HUES64 (cell line): Measurements from ENCODE around the gene MSANTD1.

Source experiments
- H3K27ac ChIP-seq: 2 replicates; pipeline ENCODE4 v1.7.0; 2013; ENCODE audit warnings: low read depth, low read length, inconsistent platforms
- H3K27me3 ChIP-seq: 2 replicates; pipeline ENCODE4 v1.6.1; 2013; ENCODE audit warnings: mild to moderate bottlenecking, low read length; ENCODE audit not compliant: insufficient read depth
- H3K36me3 ChIP-seq: 2 replicates; pipeline ENCODE4 v1.6.1; 2013; ENCODE audit warnings: mild to moderate bottlenecking, low read length; ENCODE audit not compliant: insufficient read depth
- H3K4me1 ChIP-seq: 2 replicates; pipeline ENCODE4 v1.6.1; 2013; ENCODE audit warnings: mild to moderate bottlenecking, low read length, moderate library complexity; ENCODE audit not compliant: insufficient read depth
- H3K4me3 ChIP-seq: 2 replicates; pipeline ENCODE4 v1.5.1; 2013; ENCODE audit warnings: mild to moderate bottlenecking, low read length, moderate library complexity
- H3K9ac ChIP-seq: 2 replicates; pipeline ENCODE4 v1.6.1; 2013; ENCODE audit warnings: mild to moderate bottlenecking, low read depth, low read length
- H3K9me3 ChIP-seq: 2 replicates; pipeline ENCODE4 v1.6.1; 2013; ENCODE audit warnings: low read depth, low read length; ENCODE audit not compliant: insufficient read depth
- WGBS: fragments of 150-250, 120-280 bp; methylation state at CpG from one replicate; pipeline ENCODE4 v1.1.7; 2013; ENCODE audit warnings: missing lambda C conversion rate; 5-methylcytosine and 5-hydroxymethylcytosine counted together

MSANTD1 gene

DNA sequence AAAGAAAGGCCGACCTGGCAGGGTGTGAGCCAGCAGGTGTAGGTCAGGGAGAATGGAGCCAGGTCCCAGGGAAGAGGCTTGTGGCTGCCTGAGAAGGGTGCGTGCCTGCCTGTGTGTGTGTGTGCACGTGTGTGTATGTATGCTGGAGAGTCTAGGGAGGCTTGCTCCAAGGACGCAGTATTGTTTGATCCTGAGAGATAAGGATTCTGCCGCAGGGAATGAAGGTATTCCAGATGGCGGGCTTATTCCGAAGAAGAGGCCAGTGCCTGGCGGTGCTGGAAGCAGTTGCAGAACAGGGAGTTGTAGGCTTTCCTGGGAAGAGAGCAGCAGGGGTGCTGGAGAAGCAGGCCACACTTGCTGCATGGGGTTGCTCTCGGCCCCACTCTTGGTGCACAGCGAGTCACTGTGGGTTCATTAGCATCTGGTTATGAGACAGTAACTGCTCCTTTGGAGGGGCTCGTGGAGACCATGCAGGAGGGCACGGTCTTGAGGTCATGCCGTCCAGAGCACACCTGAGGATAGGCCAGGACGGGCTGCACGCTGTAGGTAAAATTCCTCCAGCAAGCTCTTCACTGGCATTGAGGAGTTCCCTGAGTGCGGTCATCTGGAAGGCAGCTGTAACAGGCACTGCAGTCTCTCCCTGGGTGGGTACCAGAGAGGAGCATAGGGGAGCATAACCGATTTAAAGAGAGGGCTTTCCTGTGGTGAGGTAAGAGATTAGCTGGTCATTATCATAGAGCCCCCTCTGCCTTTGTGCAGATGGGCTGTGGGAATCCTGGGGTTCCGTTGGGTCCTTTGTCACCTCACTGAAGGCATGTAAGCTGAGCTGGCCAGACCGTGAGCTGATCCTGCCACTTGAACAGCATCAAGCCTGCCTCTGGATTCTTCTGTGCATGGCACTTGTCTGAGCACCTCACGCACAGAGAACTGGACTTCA lies 29.9 kb upstream of the MSANTD1 start:
- no peak overlapping the region for H3K27ac ChIP-seq
- H3K9ac ChIP-seq = no peak overlapping the region
- H3K9me3 ChIP-seq = no peaks in the 10 kb centered on the region
- 95% methylated on average over 20 of the region's 20 CpGs for WGBS
- no peaks in the 10 kb centered on the region for H3K4me1 ChIP-seq
- H3K27me3 ChIP-seq = no peaks in the 10 kb centered on the region
- no peak overlapping the region for H3K4me3 ChIP-seq
- H3K36me3 ChIP-seq = peaks cover 95% of the 10 kb centered on the region

DNA sequence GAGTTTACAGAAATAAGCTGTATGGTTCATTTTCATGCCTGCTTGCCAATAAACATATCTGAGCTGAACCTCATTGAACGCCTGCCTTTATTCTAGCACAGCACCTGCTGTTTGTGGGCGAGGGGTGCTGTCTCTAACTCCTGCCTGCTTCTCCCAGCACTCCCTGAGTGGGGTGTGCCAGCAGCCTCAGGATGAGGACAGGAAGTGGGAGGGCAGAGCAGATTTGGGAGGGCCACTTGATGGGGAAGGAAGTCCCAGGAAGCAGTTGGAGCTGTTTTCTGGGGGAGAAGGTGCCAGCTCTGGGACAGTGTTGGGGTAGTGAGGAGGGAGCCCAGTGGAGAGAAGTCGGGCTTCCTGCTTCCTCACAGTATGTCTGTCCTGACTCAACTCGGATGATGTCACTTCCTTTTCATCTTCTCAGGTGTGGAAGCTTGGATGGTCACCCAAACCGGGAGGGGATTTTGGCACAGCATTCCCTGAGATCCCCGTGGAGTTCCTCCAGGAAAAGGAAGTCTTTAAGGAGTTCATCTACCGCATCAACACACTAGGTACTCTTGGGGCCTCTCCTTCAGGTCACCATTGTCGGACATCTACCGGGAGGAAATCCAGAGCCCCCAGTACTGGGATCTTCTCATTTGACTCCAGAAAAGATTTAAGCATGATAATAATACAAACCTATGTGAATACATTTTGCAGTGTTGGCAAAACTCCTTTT lies 29.0 kb upstream of the MSANTD1 start:
- H3K9me3 ChIP-seq = no peaks in the 10 kb centered on the region
- H3K9ac ChIP-seq = no peak overlapping the region
- H3K4me3 ChIP-seq = no peak overlapping the region
- WGBS = 96% methylated on average over 9 of the region's 9 CpGs
- no peaks in the 10 kb centered on the region for H3K4me1 ChIP-seq
- H3K36me3 ChIP-seq = peaks cover 95% of the 10 kb centered on the region
- no peak overlapping the region for H3K27ac ChIP-seq
- H3K27me3 ChIP-seq = no peaks in the 10 kb centered on the region

DNA sequence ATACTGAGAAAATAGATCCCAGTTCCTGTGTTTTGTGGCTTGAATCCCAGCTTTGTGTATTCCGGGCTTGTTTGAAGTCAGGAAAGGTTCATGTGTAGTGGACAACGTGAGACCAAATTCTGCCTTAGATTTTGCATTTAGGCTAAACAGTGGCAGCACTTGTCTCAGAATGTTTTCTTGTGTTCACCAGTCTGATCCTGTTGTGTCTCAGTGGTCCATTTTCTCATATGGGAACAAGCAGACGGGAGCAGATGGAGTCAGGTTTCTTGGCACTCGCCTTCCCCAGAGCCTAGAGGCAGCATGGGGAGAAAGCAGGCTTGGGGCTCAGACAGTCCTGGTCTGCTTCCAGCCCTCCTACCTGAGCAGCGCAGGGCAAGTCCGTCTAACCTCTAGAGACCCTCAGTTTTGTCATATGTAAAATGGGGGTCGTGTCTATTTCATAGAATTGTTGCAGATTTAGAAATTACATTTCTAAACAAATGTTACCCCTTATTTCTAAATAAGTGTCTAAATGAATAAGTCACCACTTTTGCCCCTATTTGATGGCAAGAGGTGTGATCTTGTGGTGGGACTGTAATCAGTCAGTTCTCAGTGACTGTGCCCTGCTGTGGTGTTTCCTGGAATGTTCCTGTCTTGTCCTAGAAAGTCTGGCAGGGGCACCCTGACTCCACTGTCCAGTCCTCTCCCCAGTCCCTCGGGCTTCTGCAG lies 28.3 kb upstream of the MSANTD1 start:
- H3K4me1 ChIP-seq = no peaks in the 10 kb centered on the region
- H3K9ac ChIP-seq = no peak overlapping the region
- WGBS = 96% methylated on average over 7 of the region's 8 CpGs
- no peaks in the 10 kb centered on the region for H3K9me3 ChIP-seq
- H3K4me3 ChIP-seq = no peak overlapping the region
- no peaks in the 10 kb centered on the region for H3K27me3 ChIP-seq
- H3K27ac ChIP-seq = no peak overlapping the region
- peaks cover 95% of the 10 kb centered on the region for H3K36me3 ChIP-seq

DNA sequence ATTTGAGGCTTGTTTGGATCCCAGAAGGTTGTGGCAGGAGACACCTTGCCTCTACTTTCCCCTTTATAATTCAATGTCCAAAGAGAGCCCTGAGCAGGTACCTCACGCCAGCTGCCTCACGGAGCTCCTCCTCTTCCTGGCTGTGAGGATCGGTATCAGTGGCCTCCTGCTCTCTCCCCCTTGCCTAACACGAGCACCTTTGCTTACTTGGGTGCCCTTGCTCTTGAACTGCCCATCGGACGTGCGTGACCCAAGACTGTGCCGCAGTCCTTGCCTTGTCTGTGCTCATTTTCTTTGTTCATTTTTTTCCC lies 27.8 kb upstream of the MSANTD1 start:
- Histone ChIP-seq H3K27ac (no peak overlapping the region), H3K9ac (no peak overlapping the region), H3K36me3 (peaks cover 95% of the 10 kb centered on the region), H3K9me3 (no peaks in the 10 kb centered on the region), H3K4me3 (no peak overlapping the region), H3K4me1 (no peaks in the 10 kb centered on the region), H3K27me3 (no peaks in the 10 kb centered on the region)
- WGBS = 93% methylated on average over 8 of the region's 8 CpGs

DNA sequence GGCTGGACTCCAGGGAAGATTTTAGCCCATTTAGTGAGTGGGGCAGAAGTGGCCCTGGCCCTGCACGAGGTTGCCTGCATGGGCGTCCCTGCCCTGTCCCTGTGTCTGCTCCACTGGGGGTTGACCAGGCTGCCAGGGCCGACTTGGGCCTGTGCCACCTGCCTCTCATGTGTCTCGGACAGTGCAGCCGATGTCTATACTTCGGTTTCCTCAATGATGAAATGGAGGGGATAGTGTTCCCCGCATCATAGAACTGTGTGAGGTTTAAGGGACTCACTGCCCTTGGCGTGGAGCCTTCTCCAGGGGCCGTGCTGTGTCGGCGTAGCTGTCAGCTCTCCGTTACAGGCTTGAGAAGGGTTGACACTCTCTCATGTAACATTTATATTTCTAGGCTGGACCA lies 27.0 kb upstream of the MSANTD1 start:
- no peak overlapping the region for H3K4me3 ChIP-seq
- no peaks in the 10 kb centered on the region for H3K27me3 ChIP-seq
- no peak overlapping the region for H3K9ac ChIP-seq
- no peaks in the 10 kb centered on the region for H3K4me1 ChIP-seq
- peaks cover 98% of the 10 kb centered on the region for H3K36me3 ChIP-seq
- H3K27ac ChIP-seq = no peak overlapping the region
- WGBS = 94% methylated on average over 12 of the region's 12 CpGs
- no peaks in the 10 kb centered on the region for H3K9me3 ChIP-seq

DNA sequence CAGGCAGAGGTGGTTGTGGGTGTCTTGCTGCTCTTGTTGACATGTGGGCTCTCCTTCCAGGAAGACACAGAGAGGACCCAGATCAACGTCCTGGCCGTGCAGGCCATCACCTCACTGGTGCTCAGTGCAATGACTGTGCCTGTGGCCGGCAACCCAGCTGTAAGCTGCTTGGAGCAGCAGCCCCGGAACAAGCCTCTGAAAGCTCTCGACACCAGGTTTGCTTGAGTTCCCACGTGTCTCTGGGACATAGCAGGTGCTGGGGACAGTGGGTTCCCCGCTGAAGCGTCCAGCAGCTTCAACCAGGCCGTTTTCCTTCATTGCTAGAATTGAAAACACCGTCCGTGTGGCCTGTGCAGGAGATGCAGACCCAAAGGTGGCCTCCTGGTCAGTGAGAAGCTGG lies 25.6 kb upstream of the MSANTD1 start:
- peaks cover 92% of the 10 kb centered on the region for H3K36me3 ChIP-seq
- H3K4me3 ChIP-seq = no peak overlapping the region
- no peak overlapping the region for H3K9ac ChIP-seq
- H3K4me1 ChIP-seq = no peaks in the 10 kb centered on the region
- H3K9me3 ChIP-seq = no peaks in the 10 kb centered on the region
- no peaks in the 10 kb centered on the region for H3K27me3 ChIP-seq
- 95% methylated on average over 11 of the region's 11 CpGs for WGBS
- H3K27ac ChIP-seq = no peak overlapping the region

DNA sequence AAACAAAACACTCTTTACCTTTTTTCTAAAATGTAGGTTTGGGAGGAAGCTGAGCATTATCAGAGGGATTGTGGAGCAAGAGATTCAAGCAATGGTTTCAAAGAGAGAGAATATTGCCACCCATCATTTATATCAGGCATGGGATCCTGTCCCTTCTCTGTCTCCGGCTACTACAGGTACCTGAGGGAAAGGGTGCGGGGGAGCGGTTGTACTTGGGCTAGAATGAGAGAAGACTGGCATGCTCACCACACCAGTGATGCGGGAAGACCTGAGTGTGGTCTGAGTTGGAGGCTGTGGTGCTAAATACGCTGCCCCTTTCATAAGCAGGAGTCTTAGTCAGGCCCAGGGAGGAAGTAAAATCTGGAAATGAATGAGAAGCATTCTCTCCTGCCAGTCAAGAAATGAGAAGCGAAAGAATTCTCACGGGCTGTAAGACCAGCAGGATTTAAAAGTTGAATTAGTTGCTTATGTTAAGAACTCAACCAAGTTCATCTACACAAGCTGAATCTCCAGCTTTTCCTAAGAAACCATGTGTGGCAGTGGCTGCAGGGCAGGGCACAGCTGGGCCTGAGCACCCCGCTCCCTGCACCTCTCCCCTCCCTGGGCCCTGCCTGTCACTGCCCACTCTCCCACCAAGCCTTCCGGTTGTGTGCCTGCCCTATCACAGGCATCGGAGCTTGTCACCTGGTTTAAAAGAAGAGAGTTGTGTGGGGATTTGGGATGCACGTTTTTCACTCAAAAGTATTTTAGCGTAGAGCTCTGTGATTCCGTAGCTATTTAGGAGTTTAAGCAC lies 24.8 kb upstream of the MSANTD1 start:
- peaks cover 93% of the 10 kb centered on the region for H3K36me3 ChIP-seq
- WGBS = 92% methylated on average over 13 of the region's 13 CpGs
- H3K4me3 ChIP-seq = no peak overlapping the region
- no peaks in the 10 kb centered on the region for H3K4me1 ChIP-seq
- no peak overlapping the region for H3K27ac ChIP-seq
- H3K9ac ChIP-seq = no peak overlapping the region
- H3K27me3 ChIP-seq = no peaks in the 10 kb centered on the region
- H3K9me3 ChIP-seq = no peaks in the 10 kb centered on the region

DNA sequence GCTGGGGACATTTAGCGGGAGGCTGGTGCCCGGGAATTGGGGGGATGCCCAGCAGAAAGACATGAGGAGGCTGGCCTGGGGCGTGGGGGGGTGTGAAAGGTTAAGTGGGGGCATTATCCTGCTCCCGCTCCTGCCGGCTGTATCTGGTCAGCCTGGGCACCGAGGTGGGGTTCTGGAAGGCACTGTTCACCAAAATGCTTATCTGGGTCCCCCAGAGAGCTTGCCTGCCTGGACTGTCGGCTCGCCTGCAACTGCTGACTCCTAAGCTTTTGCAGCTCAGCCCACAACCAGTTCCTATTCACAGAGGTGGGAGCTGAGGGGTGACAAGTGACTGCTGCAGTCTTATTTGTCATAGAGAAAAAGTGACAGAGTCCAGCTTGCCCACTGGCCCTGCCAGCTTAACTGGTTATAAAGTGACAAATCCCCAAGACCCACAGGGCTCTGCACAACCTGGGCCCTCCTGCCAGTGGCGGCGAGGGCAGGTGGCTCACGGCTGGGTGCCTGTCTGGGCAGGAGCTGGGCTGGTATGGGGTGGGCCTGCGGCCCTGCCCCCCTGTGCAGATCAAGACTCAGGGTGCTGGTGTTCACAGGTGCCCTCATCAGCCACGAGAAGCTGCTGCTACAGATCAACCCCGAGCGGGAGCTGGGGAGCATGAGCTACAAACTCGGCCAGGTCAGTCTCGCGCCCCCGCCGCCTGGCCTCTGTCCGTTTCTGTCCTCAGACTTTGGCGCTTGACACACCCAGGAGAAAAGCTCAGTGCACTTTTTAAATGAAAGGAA lies 23.7 kb upstream of the MSANTD1 start:
- H3K4me3 ChIP-seq = no peak overlapping the region
- no peaks in the 10 kb centered on the region for H3K9me3 ChIP-seq
- no peaks in the 10 kb centered on the region for H3K4me1 ChIP-seq
- H3K27ac ChIP-seq = no peak overlapping the region
- H3K27me3 ChIP-seq = no peaks in the 10 kb centered on the region
- H3K36me3 ChIP-seq = peaks cover 93% of the 10 kb centered on the region
- no peak overlapping the region; the same call in 1 of the 2 replicates for H3K9ac ChIP-seq
- 95% methylated on average over 22 of the region's 22 CpGs for WGBS

DNA sequence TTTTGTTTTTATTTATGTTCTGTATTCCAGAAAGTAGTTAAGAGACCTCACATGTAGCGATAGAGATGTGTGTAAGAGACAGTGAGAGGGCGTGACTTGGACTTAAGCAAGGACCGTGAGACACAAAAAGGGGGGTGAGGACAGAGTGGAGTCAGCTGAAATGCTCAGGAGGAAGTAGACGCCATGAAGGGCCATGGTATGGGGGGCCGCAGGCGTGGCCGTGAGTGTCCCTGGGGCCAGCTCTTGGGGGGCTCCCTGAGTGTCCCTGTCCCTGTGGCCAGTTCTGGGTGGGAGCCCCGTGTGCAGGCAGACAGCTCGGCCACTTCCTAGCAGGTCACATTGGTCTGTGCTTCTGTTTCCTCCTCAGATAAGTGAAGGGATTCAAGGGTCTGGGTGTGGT lies 23.0 kb upstream of the MSANTD1 start:
- Histone ChIP-seq H3K9me3 (no peaks in the 10 kb centered on the region), H3K4me1 (no peaks in the 10 kb centered on the region), H3K36me3 (peaks cover 93% of the 10 kb centered on the region), H3K4me3 (no peak overlapping the region), H3K27ac (no peak overlapping the region), H3K27me3 (no peaks in the 10 kb centered on the region), H3K9ac (no peak overlapping the region)
- 95% methylated on average over 9 of the region's 9 CpGs for WGBS

DNA sequence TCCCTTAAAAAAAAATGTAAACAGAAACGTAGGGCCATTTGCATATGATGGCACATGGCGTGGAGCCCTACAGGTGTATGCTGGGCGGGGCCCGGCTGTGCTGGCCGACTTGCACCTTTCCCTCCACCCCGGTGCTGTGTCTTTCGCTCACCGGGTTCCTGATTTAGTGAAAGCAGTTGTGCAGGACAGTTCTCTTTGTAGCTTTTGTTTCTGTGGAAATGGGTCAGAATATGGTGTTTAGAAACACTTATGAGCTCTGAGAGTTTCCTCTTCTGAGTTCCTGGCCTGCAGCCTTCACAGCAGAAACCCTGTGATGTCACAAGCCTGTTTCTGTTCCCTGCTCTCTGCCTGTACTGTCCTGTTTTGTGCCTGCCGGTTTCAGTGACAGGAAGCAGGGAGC lies 22.5 kb upstream of the MSANTD1 start:
- H3K4me1 ChIP-seq = no peaks in the 10 kb centered on the region
- no peaks in the 10 kb centered on the region for H3K9me3 ChIP-seq
- peaks cover 93% of the 10 kb centered on the region for H3K36me3 ChIP-seq
- no peak overlapping the region for H3K9ac ChIP-seq
- H3K27ac ChIP-seq = no peak overlapping the region
- no peak overlapping the region for H3K4me3 ChIP-seq
- WGBS = 94% methylated on average over 9 of the region's 9 CpGs
- H3K27me3 ChIP-seq = no peaks in the 10 kb centered on the region
